ENCODE measurements around the gene CYB561D1.

Gene CYB561D1

DNA sequence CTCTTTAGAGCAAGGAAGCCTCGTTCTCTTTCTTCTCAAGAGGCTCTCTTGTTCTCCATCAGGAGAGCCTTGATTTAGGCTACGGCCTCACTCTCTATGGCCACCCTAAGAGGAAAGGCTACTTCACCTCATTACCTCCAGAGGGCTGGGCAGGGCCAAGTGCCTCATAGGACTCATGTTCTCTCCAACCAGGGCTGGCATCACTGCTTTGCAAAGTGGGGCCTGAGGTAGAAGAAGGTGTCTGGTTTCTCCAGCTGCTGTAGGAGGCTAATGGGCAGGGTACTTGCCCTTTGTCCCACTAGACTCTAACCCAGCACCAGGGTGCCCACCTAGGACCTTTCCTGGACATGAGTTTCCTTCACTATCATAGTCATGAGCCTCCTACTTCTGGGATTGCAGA lies 12.2 kb upstream of the CYB561D1 start:
- DNase-seq = no peak

DNA sequence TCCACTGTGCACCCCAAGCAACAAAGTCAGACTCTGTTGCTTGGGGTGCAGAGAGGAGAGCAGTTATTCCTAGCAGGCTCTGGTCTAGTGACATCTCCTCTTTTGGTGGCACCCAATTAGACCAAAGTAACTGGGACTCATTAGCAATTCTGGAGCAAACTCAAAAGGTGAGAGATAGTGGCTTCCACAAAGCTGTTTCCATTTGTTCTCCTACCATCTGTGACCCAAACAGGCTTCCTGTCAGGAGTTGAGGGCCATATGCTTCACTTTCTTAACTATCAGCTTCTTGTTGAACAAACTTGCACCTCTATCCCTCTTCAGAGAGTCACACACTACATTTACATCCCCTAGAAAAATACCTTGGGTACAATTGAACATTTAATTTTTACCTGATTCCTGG lies 11.7 kb upstream of the CYB561D1 start:
- DNase-seq = no peak

DNA sequence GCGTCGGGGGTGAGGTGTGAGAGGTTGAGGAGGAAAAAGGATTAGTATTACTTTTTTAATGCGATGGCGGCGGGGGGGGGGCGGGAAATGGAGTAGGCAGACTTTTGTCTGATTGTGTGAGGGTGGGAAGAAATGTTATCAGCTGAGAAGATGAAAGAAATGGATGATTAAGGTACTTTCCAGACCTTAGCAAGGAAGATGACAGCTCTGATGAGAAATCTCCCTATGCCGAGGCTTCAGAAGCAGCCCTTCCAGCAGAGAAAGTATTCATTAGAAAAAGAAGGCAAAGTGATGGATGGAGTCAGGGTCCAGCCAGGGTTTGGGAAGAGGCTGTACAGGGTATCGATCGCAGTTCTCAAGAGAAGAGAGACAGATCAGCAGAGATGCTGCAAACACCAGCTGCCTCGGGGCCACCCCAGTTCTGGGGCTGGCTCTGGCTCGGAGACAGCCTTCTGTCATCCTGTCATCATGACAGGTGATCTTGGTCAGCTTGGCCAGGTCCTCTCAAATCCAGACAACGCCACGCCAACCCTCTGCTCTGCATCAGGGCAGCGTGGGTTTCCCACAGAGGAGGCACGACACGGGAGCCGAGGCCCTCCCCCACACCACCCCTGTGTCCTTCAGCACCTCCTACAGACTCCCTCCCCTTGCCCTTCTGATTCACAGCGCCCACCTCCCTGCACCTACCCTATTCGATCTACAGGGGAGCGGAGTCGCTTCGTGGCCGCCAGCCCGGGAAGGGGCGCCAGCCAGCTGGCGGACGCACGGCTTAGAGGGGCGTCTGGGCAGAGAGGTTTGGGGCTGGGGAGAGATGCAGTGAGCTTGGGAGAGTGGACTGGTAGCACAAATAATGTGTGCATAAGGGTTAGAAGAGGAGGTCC lies 10.9 kb upstream of the CYB561D1 start:
- DNase-seq = peak; percentile 54

DNA sequence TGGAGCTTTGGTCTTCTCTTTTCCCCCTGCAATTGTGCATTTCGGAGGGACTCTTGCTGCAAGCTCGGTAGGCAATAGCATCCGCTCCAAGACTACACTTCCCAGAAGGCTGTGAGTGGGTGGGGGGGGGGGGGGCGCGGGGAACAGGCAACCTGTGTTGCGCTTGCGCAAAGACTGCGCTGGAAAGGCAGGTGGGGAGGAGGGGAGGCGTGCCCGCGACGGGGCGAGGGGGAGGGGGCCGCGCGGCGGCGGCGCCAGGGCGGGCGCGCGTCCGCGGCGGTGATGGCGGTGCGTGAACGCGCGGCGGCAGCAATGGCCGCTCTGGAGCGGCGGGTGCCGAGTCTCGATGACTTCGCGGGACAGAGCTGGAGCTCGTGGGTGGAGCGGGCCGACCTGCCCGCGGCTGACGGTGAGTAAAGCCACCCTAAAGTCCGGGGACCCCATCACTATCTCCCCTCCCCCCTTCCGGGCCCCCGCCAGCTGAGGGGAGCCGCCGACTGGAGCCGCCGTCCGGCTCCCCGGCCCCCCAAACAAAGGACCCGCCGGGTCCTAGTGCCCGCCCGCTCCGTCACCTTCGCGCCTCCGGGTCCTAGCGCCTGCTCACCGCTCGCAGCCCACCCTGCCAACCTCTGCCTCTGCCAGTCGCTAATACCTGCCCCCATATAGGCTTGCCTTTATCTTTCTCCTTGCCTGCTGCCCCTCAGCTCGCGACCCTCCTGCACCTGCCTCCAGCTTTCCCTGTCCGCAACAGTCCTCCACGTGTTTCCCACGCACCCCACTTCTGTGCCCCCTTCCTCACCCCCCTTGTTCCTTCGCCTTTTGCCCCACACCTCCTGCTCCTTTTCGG lies 10.0 kb upstream of the CYB561D1 start, which contains the start of gene ATXN7L2:
TSS of gene ATXN7L2 (plus strand) at position 234 of the 847 bp plus-strand sequence. CDS start at position 283, 49 bp downstream.
- peak; percentile 98 for DNase-seq

DNA sequence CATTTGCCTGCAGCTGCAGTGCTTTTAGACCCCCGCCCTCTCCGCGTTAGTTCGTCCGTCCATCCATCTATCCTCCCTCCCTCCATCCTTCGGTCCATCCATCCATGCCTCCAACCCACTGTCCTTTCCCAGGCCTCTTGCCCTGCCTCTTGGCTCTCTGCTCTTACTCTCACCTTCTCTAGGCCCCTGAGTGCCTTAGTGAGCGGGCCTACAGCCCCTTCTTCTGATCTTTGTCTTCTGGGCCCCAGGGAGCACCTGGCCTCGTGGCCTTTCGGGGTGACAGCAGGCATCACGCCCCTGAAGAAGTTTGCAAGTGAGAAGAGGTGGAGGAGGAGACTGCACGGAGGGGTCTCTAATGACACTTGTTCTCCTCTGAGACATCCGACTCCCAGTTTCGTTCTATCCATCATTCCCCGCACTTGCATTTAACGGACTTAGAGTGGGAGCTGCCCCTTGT lies 9.3 kb upstream of the CYB561D1 start:
- DNase-seq = no peak

DNA sequence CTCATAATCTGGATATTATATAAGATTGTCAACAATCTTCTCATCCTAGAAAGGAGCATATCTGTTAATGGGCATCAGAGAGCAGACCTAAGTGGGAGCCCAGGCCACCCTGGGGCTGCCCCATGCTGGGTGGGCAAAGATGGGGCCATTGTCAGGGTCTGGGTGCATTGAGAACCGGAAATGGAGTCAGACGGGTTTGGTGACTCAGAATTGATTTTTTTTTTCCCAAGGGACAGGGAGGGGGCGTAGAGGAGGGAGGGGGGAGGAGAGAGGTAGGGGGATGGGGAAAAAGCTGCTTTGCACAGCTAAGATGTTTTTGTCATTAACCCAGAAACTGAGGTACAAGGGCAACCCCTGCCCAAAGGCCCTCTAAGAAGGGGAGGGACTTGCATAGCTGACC lies 8.9 kb upstream of the CYB561D1 start:
- DNase-seq = no peak

DNA sequence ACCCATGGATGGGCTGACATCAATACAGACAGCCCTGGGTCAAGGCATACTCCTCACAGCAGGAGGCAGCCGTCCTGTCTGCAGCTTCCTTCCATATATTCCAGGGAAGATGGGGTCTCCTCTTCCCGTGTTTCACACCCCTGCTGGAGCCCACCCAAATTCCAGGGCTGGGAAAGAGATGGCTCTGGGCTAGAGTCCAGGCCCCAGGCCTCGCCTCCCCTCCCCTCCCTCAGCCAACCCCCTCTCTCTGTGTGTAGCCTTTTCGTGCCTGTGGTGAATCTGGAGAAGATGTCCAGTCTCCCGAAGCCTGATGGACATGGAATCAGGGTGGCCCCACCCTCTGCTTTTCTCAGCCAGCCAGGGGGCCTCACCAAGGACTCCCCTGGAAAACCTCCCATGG lies 6.6 kb upstream of the CYB561D1 start:
- DNase-seq = no peak

DNA sequence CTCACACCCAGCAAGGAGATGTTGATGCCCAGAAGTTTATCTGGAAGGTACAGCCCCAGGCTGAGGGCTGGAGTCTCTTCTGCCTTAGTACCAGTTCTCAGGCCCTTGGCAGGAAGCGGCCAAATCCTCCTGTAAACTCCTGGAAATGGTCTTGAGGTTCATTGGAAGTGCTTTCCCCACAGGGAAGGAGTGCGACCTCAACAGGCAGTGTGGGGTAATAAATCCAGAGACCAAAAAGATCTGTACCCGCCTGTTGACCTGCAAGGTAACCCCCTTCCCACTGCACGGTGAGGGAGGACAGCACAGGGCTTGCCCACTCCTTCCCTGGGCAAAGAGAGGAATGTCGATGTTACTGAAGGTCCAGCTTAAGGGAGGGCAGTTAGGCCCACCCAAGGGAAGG lies 5.7 kb upstream of the CYB561D1 start:
- DNase-seq = no peak

DNA sequence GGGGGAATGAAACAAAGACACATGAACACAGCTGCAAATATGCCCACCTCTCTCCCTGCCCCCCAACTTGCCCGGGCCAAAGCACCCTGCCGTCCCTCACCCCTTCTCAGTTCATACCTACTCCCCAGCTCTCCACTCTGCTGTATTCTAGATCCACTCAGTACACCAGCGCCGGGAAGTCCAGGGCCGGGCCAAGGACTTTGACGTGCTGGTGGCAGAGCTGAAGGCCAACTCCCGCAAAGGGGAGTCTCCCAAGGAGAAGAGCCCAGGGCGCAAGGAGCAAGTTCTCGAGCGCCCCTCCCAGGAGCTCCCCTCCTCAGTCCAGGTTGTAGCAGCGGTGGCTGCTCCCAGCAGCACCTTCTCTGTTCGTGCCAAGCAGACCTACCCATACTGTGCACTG lies 5.2 kb upstream of the CYB561D1 start:
- DNase-seq = no peak

DNA sequence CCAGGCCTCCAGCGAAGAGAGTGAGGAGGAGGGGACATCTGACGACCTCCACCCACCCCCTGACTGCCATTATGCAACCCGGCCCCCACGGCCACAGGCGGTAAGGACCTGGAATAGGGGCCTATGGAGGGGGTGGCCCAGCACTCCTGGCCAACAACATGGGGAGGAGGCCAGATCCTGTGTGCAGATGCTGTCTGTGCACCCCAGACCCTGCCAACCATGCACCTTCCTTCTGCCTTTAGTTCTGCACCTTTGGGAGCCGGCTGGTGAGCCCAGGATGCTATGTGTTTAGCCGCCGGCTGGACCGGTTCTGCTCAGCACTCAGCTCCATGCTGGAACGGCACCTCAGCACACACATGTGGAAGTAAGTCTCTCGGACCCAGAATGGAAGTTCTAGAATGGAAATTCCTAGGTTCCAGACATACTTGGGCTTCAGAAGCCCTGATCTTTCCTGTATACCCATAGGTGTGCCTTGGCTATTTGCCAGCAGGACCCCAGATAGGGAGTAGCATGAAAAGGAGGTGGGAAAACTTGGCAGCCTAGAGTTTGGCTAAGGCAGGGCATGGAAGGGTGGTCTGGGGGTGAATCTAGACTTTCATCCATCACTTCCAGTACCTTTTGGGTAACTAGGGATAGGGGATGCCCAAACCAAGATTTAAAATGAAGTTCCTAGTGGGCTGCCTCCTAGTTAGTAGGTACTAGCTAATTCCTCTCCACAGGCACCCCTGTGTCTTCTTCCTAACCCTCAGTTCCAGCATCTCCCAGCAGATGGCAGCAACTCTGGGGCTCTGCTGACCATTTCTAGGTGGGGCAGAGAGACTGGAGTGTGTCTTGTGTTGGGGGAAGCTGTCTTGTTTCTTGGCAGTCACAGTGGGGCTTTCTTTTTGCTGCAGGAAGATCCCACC lies 3.6 kb upstream of the CYB561D1 start:
- no peak for DNase-seq

DNA sequence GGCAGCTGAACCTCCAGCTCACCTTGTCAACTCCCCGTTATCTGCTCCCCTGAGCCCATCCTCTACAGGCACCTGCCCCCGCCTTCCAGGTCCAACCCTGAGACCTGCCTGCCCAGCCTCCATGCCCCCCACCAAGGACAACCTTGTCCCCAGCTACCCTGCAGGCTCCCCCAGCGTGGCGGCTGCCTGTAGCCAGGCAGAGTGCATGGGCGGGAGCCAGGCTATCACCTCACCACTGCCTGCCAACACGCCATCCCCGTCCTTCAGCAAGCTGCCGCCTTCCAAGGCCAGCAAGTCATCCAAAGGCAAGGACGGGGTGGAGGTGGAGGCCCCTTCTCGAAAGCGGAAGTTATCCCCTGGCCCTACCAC lies 3.0 kb upstream of the CYB561D1 start:
- no peak for DNase-seq

DNA sequence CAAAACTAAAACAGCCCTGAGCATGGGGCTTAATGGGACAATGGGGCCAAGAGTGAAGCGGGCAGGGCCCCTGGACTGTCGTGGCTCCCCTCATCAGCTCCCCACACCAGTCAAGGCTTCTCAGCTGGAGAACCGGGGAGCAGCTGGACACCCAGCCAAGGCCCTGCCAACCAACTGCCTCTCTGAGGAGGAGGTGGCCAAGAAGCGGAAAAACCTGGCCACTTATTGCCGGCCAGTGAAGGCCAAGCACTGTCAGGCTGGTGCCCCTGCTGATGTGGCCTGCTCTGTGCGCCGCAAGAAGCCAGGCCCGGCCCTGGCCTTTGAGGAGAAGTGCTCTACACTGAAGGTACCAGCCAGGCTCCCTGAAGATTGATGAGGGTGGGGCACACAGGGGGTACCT lies 2.5 kb upstream of the CYB561D1 start:
- DNase-seq = no peak

DNA sequence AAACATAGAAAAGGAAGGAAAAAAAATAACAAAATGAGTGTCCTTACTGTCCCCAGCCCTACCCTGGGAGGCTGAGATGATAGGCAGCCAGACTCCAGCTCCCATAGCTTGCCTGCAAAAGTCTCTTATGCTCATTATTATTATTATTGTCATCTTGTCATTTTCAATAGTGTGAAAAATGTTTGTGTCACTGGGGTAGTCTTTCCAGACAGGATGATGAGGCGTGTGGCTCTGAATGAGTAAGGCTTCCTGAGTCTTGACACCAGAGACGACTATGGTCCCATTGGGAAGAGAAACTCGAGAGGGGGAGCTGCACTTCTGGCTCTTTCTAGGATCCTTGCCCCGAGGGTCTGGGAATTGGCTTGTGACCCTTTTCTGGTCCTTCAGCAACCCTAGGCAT lies 1.1 kb upstream of the CYB561D1 start:
- DNase-seq = no peak

DNA sequence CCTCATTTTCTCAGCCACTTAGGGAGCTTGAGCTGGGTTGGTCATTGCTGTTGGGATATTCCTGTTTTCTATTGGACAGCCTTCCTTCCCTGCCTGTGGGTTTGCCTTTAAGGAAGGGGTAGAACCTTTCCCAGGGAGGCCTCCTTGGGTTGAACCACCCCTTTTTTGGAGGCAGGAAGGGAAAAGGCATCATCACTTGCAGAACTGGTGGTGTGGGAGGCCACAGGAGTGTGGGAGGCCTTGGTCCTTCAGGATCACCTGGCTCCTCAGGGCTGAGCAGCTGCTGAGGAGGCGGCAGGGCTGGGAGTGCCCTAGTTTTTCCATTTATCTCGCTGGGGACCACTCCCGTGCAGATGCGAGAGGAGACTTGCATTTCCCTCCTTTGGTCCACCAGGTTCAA lies 667 bp upstream of the CYB561D1 start:
- DNase-seq = no peak

DNA sequence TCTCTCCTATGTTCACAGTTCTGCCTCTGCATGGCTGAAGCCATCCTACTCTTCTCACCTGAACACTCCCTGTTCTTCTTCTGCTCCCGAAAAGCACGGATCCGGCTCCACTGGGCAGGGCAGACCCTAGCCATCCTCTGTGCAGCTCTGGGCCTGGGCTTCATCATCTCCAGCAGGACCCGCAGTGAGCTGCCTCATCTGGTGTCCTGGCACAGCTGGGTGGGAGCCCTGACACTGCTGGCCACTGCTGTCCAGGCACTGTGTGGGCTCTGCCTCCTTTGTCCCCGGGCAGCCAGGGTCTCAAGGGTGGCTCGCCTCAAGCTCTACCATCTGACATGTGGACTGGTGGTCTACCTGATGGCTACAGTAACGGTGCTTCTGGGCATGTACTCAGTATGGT lies 1.8 kb downstream of the CYB561D1 start:
- no peak for DNase-seq

DNA sequence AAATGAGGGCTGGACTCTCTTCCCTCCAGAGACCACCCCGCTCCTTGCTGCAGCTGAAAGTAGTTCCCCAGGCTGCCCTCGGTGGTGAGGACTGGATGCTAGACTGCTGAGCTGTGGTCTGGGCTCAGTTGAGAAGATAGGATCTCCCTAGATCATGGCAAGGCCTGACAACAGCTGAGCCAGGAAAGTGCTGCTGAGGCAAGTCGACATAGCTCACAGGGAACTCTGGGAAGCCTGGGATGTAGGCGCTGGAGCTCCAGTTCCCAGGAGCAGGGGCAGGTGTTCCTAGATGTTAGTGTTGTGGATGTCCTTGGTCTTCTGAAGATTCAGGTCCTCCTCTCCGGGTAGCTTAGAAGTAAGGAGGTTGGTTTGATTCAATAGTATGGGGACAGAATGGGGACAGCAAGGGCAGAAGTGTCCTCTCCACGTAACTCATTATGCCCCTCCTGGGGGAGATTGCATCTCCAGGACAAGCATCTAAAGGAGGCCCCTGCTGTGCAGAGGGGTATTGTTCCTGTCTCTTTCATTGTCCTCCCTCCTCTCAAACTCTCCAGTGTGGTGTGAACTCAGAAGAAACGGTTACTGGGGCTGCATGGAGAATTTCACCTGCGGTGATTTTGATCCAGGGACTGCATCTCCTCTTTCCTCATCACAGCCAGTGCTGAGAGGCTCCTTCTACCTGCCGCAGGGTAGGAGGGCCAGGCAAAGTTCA lies 3.7 kb downstream of the CYB561D1 start:
- DNase-seq = no peak

DNA sequence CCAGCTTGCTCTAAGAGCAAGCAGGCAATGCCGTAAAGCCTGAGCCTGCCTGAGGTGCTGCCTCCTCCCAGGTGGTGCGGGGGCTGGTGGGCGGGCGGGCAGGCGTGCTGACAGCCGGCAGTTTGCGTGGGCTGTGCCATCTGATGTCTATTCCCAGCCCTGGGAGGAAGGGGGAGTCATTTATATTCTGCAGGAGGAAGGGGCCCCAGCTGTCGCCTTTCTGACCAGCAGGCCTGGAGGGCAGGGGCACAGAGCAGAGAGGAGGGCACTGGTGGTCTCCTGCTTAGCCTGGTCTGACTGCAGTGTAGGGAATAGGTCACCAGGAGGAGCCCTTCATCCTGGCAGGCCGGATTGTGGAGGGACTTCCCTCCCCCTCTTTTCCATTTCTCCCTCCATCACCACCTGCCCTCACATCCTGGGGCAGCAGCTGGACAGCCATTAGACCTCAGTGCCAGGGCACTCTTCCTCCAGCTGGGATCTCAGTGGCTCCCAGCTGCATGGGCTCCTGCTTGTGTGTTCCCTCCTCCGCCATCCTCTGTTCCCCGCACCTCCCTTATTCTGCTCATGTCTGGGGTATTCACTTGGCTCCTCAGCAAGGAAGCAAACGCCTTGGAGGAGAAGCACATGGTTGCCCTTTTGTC lies 4.4 kb downstream of the CYB561D1 start:
- DNase-seq = no peak

DNA sequence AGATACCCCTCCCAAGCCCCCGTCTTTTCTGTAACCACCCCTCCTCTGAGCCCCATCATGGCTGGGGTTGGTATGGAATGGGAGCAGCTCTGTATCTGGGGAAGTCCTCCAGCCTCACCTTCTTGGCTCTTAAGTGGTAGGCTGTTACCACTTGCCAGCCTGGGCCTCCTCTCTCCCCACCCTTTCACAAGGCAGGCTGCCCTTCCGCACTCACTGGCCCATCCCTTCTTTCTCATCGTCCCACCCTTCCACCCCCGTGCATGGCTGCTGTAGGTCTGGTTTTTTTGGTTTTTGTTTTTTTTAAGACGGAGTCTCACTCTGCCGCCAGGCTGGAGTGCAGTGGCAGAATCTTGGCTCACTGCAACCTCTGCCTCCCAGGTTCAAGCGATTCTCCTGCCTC lies 5.2 kb downstream of the CYB561D1 start:
- no peak for DNase-seq

DNA sequence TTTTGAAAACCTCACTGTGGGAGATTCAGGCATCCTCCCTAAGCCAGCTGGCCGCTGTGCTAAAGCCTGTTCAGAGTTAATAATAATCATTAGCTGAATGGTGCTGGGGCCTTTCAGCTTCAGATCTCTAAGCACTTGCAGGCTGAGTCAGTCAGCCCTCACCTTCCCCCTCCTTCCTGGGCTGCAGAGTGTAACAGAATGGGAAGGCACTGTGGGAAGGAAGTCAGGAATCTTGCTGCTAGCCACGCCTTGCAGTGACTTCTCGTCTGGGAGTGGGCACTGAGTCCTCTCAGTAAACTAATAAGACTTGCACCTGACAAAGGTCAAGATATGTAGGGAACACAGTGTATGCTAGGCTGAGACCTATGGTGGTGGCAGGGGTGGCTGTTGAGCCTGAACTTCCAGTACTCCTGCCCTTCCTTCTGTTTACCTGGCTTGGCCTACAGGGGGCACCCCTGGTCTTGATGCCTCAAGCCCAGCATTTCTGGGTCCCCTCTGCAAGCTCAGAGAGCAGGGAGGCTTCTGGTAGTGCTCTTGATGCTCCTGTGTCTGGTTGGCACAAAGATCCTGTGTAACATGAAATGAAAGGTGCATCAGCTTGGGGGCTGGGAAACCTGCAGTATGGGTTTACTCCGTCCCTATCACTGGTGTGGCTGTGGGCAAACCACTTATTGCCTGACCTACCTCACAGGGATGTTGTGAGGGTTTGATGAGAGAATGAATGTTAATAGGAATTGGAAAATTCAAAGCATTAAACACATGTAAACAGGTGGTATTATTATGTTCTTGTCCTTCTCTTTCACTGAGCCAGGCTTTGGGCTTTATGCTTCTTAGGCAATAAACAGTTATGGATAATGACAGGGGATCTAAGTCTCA lies 6.0 kb downstream of the CYB561D1 start:
- no peak for DNase-seq

DNA sequence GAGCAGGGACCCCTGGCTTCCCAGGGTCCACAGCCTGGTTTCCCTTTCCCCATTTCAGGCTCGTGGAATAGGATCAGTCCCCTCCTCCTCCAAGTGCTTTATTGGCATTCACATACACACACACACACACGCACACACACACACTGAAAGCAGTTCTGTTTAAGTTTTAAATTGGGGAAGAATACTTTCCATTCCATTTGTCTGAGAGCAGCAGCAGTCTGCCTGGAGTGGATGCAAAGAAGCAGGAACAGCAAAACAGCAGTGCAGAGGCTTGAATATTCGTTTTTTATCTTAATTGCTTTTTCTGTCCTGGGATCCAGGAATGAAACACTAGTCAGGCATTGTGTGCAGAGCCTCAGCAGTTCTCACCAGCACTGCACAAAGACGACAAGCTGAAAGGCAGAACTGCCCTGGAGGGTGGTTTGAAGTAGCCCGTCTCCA lies 7.1 kb downstream of the CYB561D1 start:
- no peak for DNase-seq

Measured in 8988T (cell line).